GM18511 (cell line): ENCODE data around the gene BABAM1.

Experiments used
- ATAC-seq: cut with Tn5 transposase; IDR thresholded peaks from one replicate; pipeline ENCODE4 v1.9.1; 2021; ENCODE audit warnings: mild to moderate bottlenecking, moderate library complexity; ENCODE audit not compliant: unreplicated experiment

BABAM1 gene

DNA sequence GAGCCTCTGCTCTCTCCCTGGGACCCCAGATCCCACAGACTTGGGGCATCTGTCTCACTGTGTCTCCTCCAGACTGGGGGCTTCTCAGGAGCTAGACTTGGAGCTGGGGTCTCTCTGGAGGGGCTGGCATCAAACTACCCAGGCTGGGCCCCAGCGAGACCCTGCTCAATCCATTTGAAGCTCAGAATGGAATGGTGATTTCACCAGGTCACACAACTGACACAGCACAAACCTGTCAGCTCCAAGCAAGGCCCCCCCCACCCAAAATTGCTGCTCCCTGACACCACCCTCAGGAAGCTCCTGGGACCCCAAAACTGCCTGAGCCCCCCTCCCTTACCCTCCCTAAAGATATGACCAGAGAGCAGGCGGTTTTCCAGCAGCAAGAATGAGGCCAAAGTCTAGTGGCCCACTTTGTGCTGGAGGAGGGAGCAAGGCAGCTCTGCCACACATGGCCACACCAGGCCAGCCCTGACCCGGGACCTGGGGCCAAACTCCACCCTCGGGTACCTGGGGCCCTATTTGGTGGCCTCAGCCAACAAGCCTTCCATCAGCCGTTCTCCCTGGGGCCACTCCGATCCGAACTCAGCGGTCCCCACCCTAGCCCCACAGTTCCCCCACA lies 23.9 kb upstream of the BABAM1 start:
- ATAC-seq = no peak

DNA sequence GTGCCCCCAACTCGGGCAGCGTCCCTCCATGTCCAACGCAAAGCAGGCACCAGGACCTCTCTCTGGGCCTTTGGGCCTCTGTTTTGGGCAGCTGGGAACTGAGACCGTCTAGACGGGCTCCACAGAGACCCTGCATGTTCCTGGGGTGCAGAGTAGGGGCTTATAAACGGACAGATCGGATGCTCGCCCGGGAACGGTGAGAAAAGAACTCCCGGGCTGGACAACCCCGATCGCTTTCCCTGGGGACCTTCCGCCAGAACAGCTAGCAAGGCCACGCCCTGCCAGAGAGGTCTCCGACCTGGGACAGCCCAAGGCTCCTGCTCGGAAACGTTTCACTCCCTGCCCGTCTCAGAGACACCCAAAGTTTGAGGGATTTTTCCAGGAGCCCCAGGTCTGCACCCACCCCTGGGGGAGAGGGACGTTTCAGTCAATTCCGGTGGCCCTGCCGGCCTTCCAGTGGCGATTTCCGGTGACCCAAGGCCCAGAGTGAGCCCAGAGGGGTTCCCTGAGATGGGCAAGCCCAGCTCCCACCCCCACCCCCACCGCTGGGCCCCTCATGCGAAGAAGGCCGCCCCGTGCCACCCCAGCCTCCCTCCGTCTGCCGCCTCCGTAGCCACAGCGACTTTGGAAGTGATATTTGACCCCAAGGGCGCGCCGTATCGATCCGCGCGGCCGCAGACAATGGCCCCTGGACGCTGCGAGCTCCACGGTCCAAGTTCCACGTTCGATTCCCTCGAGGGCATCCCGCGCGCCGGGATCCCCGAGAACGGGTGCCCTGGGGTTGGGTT lies 23.2 kb upstream of the BABAM1 start:
- no peak for ATAC-seq

DNA sequence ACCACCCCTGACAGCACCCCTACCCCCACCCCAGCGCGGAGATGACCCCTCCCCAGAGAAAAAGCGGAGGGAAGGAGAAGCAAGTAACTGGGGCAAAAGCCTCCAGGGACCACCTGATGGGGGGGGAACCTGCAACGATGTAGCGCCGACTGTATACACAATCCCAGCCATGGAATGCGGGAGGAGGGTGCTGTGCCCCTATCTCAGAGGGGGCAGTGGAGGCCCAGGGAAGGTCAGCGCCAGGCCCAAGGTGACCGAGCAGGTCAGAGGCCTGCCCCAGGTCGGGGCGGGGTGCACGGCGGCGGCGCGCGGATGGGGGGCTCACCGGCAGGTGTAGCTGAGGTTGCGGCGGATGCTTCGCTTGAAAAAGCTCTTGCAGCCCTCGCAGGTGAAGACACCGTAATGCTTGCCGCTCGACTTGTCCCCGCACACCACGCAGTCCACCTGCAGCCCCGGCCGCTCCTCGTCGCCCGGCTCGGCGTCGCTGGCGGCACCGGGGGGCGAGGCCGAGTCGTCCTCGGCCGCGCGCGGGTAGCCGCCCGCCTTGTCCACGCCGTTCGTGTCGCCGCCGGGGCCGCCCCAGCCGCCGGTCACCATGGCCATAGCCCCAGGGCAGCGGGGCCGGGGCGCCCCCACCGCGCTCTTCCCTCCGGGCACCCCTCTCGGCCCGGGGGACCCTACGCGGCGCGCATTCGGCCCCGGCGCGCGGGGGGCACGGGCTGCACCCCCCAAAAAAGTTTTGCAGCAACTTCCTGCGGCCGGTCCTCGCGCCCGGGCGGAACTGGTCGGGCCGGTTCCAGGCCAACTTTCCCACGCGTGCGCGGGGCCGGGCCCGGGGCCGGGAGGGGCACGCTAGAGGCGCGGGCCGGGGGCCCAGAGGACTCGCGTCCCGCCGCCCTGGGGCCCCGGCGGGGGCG lies 22.4 kb upstream of the BABAM1 start:
- peak; percentile 22 for ATAC-seq

DNA sequence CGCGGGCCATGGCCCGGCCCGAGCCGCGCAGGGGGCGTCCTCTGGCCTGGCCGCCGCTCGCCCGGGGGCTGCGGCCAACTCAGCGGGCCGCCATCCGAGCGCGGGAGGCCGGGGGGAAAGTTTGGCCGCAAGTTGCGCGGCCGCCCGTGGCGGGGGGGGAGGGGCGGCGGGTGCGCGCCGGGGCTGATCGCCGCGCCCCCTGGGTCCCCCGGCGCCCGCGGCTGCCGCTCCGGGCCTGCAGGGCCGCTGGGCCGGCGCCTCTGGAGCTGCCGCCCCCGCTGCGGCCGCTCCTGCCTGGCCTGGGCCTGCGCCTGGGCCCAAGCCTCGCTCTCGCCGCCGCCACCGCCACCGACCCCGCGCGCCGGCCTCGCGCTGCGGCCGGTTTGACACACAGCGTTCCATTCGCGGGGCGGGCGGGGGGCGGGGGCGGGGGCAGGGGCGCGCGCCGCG lies 21.7 kb upstream of the BABAM1 start, which contains the start of gene NR2F6:
NR2F6 (minus strand) TSS at position 385 of the 450 bp plus-strand sequence. CDS start 699 bp downstream, outside the sequence.
- peak; percentile 21 for ATAC-seq

DNA sequence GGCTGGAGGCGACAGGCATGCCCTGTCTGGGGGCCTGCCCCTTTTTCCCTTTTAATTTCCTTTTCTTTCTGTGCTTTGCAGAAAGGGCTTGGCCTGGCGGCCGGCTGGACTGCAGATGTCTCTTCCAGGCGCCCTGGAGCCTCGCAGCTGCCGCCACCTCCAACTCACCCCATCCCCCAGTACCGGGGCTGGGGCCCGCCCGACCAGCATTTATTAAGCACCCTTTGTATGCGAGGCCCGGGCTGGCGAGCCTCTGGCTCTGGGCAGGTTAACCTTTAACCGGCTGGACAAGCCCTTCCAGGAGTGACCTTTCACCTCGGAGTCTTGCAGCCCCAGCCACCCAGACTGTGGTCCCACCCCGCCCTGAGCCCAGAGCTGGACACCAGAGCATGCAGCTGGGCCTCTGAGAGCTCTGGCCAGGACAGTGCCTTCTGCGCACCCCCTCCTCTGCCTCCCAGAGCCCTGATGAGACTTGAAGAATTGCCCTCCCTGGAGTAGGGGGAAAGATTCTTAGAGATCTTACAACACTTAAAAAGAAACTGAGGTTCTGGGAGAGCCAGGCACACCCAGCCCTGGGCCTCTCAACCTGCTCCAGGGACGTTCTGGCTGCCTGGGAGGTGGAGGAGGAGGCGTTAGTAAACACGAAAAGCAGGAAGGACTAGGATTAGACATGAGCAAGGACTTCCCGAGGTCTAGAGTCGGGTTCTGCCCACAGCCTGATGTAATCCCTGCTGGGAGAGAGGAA lies 20.4 kb upstream of the BABAM1 start:
- ATAC-seq = no peak

DNA sequence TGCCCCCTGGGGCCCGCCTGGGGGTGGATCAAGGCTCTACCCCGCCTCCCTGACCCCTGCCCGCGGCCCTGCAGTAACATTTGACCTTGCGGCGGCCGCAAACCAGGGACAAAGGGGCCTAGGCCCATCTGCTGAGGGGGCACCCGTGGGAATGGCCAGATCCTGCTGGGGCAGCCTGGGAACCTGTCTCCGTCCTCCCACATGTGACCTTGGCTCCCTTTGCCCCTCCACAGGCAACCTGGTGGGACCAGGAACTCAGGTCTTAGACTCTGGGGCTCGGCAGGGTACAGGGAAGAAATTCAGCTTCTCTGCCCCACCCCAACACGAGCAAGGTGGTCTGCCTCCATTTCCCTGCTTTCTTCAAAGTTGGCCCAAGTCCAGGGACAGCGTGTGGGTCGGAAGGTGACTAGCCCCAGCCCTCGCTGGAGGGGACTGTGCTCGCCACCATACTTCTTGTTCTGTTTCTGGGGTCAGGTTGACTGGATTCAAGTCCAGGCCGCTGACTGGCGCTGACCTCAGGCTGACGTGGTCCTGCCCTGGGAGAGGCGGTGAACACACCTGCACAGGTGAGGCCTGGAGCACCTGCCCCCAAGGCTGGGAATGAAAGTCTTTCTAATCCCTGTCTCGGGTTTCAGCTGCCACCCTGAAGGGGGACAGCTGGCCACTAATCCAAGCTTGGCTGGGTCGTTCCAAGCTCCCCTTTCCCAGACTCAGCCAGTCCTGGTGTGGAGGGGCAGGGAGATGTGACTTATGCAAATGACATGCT lies 19.0 kb upstream of the BABAM1 start:
- no peak for ATAC-seq

DNA sequence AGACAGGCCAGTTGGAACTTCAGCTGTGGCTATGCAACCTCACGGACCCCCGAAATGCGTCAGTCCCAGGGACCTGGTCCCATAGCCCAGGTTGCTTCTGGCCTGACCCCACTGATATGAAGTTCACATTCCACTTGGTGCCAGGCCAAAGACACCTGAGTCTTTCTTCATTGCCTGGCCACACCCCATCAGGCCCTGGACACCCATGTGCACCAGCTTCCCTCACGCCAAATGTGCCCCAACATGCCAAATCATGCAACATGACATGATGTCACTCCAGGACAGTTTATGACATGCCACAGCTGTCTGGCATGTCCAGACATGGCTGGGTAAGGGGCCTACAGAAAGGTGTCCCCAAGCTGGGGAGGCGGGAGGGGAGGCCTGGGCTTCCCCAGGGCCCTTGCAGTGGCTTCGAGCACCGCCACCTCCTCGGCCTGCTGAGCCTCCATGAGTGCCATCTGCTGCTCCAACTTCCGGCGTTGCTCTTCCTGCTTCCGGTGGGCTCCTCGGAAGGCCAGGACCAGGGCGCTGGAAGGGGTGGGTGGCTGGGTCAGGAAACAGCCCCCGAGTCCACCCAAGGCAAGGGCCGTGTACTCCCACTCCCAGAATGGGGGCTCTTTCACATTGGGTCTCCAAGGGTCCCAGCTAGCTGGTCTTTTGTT lies 17.2 kb upstream of the BABAM1 start:
- no peak for ATAC-seq

DNA sequence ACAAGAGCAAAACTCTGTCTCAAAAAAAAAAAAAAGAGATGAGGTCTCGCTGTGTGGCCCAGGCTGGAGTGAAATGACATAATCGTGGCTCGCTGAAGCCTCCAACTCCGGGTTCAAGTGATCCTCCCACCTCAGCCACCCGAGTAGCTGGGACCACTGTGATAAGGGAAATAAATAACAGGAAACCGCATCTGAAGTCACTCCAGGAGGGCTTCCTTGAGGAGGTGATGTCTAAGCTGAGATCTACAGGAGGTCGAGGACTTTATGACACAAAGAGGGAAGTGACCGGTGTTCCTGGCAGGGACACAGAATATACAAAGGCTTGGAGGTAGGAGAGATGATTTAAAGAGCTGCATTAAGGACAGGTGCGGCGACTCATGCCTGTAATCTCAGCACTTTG lies 12.6 kb upstream of the BABAM1 start:
- no peak for ATAC-seq

DNA sequence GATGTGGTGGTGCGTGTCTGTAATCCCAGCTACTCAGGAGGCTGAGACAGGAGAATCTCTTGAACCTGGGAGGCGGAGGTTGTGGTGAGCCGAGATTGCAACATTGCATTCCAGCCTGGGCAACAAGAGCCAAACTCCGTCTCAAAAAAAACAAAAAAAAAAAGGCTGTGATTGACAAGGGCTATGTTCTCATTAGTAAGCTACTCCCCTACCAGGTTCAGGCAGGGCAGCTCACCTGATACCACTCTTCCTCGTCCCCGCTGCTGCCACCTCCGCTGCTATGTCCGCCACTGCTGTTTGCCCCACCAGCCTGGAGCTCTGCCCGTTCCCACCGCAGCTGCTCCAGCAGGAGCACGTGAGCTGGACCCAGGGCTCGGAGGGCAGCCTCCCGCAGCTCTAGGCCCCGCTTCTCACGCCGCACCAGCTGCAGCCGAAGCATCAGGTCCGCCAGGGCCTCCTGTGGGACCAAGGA lies 12.1 kb upstream of the BABAM1 start:
- ATAC-seq = no peak

DNA sequence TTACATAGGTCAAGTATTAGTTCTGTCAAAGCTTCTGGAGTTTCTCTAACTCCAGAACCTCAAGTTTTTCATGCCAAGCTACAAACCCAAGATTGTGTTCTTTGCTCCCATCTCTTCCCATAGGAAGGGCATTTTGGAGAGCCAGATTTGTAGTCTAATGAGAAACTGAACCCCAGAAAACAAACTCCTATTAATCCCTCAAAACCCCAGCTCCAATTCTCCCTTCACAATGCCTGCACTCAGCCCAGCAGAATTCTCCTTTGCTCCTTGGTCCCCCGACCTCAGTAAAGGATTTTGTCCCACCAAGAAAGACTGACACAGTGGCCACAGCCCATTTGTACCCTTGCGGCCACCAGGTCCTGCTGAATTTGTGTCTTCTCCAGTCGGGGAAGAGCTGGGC lies 11.1 kb upstream of the BABAM1 start:
- ATAC-seq = no peak

DNA sequence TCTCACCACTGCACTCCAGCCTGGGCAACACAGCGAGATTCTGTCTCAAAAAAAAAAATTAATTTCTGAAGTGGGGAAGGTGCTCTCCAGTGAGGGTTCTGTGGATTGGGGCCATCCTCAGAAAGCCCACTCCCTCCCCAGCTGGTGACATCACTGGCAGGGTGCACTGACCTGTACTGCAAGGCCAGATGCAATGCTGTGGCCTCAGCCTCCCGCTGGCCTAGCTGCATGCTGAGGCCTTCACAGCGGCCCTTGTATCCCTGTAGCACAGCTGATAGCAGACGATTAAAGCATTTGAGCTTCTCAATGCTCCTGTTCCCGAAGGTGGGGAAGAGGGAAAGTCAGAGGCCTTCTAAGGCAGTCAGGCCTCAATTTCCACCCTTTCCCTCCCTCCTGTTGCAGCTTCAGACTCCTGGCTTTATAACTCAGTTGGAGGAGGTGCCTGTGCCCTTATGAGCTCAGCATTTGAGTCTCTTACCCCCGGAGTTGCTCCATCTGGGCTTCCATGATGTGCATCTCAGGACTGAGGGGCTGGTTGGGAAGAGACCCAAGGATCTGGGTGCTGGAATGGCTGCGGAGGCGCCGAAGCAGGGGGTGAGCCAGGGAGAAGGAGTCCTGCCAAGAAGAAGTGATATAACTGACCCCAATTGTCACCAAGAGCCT lies 8.0 kb upstream of the BABAM1 start:
- ATAC-seq = no peak

DNA sequence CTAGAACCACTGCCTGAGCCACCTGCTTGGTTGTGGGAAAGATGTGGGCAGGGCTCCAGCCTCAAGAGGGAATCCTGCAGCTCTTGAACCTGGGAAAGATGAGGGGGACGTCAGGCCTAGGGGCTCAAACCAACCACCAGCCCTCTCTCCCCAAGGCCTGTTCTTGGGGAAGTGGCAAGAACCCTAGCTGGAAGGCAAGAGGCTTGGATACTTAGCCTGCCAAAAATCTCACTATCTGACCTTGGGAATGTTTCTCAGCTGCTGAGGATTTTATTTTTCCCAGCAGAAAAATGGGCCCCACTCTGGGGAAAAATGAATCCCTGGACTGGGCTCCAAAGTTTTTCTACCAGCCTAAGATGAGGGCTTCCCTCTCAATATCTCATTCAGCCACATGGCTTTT lies 7.3 kb upstream of the BABAM1 start:
- no peak for ATAC-seq

DNA sequence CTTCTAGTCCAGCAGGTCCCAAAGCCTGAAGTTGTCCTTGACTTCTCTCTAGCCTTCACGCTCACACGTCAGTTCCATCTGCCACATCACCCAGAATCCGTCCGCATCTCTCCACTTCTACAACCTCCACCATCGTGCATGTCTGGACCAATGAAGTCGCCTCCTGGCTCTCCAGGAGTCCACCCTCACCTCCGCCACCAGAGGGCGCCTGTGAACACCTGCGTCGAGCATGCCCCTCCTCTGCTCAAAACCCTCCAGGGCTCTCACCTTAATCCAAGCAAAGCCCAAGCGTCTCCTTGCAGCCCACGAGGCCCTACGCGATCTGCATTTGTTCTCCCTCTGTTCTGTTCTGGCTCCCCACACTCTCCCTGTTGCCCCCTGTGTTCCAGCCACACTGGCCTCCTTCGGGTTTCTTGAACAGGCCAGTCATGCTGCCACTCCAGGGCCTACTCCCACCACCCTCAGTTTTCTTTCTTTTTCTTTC lies 6.4 kb upstream of the BABAM1 start:
- ATAC-seq = peak; percentile 72

DNA sequence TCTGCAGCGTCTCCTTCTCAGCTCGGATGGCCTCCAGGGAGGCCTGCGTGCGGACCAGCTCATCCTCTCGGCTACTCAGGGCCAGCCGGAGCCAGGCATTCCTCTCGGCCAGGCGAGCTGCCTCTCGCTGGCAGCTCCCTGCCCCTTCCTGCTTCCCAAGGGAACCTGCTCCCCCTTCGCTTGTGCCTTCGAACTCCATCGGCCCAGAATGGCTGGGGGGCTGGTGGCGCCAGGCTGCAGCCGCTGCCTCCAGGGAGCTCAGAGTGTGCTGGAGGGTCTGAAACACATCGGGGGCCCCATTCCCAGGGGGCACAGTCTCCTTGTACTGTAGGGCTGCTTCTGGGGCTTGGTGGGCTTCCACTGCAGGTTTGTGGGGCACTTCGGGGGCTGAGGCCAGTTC lies 4.7 kb upstream of the BABAM1 start:
- ATAC-seq = no peak

DNA sequence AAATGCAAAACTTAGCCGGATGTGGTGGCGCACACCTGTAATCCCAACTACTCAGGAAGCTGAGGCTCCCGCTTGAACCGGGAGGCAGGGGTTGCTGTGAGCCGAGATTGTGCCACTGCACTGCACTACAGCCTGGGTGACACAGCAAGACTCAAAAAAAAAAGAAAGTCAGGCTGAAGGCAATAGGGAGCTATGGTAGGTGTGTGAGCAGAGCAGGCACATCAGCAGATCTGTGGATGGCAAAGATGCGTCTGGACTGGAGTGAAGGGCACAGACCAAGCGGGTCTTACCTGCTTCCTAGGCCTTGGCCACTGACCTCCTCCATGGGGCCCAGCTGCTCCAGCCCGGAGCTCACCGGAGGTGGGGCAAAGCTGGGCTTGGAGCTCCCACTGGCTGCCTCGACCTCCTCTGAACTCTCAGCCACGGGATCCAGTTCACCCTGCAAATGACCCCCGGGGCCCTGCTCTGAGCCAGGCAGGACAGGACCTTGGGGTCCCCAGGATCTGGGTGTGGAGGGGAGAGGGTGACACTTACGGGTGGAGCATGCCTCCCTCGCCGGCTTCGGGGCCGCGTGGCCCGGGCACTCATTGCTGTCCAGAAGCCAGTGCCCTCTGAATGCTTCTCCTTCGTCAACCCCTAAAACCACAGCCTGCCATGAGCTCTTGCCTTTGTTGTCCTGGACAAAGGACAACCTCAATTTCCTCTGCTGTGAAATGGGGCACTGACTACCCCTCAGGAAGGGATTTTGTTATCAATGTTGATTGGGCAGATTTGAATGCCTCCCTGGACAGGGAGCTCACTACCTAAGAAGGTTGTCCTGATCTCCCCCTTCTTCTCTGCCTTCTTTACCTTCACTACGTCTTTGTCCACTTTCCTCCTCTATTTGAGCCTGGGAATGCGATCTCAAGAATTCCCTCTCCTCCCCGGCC lies 3.3 kb upstream of the BABAM1 start:
- ATAC-seq = no peak

DNA sequence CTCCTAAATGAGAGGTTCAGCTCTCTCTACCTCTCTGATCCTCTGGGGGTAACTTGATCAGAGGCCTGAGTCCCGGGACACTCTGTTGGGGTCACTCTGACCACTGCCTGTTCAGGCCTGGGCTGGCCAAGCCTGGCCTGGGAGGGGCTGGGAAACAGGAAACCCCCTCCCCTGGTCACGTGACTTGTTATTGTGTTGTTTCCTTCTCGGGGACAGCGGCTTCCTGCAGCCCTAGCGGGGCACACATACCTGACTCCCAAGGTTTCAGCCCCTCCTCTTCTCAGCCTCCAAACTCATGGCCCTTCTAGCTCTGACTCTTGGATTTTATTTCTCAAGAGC lies 2.6 kb upstream of the BABAM1 start, which contains the start of gene USHBP1:
USHBP1 (minus strand) TSS at position 105 of the 339 bp plus-strand sequence. CDS start 446 bp downstream, outside the sequence.
- ATAC-seq = no peak

DNA sequence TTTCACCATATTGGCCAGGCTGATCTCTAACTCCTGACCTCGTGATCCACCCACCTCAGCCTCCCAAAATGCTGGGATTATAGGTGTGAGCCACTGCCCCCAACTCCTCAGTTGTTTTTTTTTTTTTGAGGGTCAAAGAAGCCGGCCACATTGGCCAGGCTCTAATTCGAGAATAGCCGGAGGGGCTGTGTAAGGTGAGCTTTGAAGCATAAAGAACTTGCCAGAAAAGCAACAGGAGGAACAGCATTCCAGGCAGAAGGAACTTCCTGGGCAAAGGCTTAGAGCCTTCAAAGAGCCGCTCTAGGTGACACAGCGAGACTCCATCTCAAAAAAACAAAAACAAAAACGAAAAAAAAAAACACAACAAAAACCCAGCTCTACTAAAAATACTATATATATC lies 1.2 kb upstream of the BABAM1 start:
- no peak for ATAC-seq

DNA sequence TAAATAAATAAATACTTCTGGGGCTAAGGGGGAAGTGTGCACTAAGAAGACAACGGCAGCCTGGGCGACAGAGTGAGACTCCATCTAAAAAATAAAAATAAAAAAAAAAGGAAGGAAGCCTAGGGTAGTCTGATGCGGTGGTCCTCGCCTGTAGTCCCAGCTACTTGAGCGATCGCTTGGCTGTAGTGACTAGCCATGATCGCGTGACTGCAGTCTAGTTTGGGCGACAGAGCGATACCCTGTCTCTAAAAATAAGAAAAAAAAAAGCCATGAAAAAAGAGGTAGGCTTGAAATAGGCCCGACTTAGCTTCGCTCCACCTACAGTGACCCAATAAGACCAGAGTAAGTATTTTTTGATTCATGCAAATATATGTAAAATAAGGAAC lies 661 bp upstream of the BABAM1 start:
- ATAC-seq = peak; percentile 35
